HepG2 (cell line): Measurements from ENCODE around the gene PLEKHN1. TPM values are rescaled to one million over a fixed set of nuclear protein-coding genes. Genes with fewer than 3 reads are reported as not detected.

ENCODE experiments used
- DNMT1 ChIP-seq: sonication (generic); formaldehyde crosslinking; IDR thresholded peaks from 2 replicates; pipeline ENCODE4 v1.5.1; 2020; ENCODE audit warnings: mild to moderate bottlenecking, missing genetic modification reagents
- EZH2 ChIP-seq: conservative IDR thresholded peaks from 2 replicates; pipeline ENCODE4 v1.6.1; 2012; ENCODE audit warnings: mild to moderate bottlenecking, low read depth, low read length, moderate library complexity
- KLF16 ChIP-seq, 2 experiments: sonication (generic) in 1 of 2; formaldehyde crosslinking in 1 of 2; IDR thresholded peaks; 2 replicates each; pipeline versions ENCODE4 v1.6.1 to v1.8.0; 2016 to 2023; ENCODE audit warnings: missing genetic modification reagents in 2 of 2, missing compliant biosample characterization in 1 of 2
- THRA ChIP-seq: sonication (generic); formaldehyde crosslinking; IDR thresholded peaks from 2 replicates; pipeline ENCODE4 v1.4.0; 2020; ENCODE audit warnings: missing genetic modification reagents, borderline replicate concordance
- TMF1 ChIP-seq: sonication (generic); formaldehyde crosslinking; IDR thresholded peaks from 2 replicates; pipeline ENCODE4 v1.8.1; 2022; ENCODE audit warnings: low read depth, missing genetic modification reagents
- ZFX ChIP-seq: sonication (generic); formaldehyde crosslinking; IDR thresholded peaks from 2 replicates; pipeline ENCODE4 v1.4.0; 2020; ENCODE audit warnings: mild to moderate bottlenecking, low read depth, missing genetic modification reagents, moderate library complexity
- polyA plus RNA-seq, 8 experiments: library from polyadenylated mRNA; depleted of rRNA in 3 of 8; stranded (reverse) in 7 of 8; unstranded in 1 of 8; fragments of >200 nt; fragmentation: Illumina TruSeq in 4 of 8; extraction: Trizol in 4 of 8; gene quantifications; 2 replicates each; pipeline versions ENCODE4 v1.2.1 to v1.2.3, GENCODE V29; 2011 to 2016; ENCODE audit warnings: low read depth in 4 of 8, missing spikeins in 1 of 8, mixed read lengths in 1 of 8; ENCODE audit not compliant: insufficient read depth in 1 of 8
- total RNA-seq, 5 experiments: library from RNA; depleted of rRNA; stranded (reverse); fragments of >200 nt; fragmentation: Illumina TruSeq; extraction: Trizol; gene quantifications; 2 replicates each; pipeline ENCODE4 v1.2.3, GENCODE V29; 2016; ENCODE audit warnings: low read depth in 1 of 5
- TF ChIP-seq, protein P1 (sequence below): sonication (generic); formaldehyde crosslinking; IDR thresholded peaks from 2 replicates; pipeline ENCODE4 v1.4.0; 2020; ENCODE audit warnings: missing genetic modification reagents
- TF ChIP-seq, protein P2 (sequence below): IDR thresholded peaks from 2 replicates; pipeline ENCODE4 v1.6.1; 2012; ENCODE audit warnings: low read length, improper control_type of control experiment

Gene PLEKHN1
- total and polyA plus RNA-seq, 2 of the 13 experiments (the other 11 are each of a cell fraction or from before 2014, with no cell fraction given), result 0.42 to 0.58 TPM

DNA sequence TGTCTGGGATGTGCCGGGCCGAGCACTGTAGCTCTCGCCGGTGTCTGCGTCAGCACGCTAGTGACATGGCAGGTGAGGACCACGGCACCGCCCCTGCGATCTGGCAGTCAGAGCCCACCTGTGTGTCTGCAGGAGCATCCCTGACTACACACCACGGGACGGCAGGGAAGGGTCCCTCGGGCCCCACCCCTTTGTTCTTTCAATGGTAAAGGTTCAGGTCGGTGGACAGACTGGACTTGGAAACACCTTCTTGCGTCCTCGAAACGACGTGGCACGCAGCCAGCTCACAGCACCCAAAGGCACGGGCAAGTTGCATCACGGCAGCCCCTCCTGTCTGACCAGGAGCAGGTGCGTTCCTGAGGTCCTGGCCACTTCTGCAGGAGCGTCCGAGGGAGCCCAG lies 46.3 kb upstream of the PLEKHN1 start (continued):
- TF ChIP-seq THRA, result no peak
- no peak for TF ChIP-seq KLF16 (CRISPR knock-in tag; IDR thresholded peaks at IDR 0.05)
- TF ChIP-seq, protein P1, sequence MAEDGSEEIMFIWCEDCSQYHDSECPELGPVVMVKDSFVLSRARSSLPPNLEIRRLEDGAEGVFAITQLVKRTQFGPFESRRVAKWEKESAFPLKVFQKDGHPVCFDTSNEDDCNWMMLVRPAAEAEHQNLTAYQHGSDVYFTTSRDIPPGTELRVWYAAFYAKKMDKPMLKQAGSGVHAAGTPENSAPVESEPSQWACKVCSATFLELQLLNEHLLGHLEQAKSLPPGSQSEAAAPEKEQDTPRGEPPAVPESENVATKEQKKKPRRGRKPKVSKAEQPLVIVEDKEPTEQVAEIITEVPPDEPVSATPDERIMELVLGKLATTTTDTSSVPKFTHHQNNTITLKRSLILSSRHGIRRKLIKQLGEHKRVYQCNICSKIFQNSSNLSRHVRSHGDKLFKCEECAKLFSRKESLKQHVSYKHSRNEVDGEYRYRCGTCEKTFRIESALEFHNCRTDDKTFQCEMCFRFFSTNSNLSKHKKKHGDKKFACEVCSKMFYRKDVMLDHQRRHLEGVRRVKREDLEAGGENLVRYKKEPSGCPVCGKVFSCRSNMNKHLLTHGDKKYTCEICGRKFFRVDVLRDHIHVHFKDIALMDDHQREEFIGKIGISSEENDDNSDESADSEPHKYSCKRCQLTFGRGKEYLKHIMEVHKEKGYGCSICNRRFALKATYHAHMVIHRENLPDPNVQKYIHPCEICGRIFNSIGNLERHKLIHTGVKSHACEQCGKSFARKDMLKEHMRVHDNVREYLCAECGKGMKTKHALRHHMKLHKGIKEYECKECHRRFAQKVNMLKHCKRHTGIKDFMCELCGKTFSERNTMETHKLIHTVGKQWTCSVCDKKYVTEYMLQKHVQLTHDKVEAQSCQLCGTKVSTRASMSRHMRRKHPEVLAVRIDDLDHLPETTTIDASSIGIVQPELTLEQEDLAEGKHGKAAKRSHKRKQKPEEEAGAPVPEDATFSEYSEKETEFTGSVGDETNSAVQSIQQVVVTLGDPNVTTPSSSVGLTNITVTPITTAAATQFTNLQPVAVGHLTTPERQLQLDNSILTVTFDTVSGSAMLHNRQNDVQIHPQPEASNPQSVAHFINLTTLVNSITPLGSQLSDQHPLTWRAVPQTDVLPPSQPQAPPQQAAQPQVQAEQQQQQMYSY, result no peak
- no peak for TF ChIP-seq DNMT1
- TF ChIP-seq, protein P2, sequence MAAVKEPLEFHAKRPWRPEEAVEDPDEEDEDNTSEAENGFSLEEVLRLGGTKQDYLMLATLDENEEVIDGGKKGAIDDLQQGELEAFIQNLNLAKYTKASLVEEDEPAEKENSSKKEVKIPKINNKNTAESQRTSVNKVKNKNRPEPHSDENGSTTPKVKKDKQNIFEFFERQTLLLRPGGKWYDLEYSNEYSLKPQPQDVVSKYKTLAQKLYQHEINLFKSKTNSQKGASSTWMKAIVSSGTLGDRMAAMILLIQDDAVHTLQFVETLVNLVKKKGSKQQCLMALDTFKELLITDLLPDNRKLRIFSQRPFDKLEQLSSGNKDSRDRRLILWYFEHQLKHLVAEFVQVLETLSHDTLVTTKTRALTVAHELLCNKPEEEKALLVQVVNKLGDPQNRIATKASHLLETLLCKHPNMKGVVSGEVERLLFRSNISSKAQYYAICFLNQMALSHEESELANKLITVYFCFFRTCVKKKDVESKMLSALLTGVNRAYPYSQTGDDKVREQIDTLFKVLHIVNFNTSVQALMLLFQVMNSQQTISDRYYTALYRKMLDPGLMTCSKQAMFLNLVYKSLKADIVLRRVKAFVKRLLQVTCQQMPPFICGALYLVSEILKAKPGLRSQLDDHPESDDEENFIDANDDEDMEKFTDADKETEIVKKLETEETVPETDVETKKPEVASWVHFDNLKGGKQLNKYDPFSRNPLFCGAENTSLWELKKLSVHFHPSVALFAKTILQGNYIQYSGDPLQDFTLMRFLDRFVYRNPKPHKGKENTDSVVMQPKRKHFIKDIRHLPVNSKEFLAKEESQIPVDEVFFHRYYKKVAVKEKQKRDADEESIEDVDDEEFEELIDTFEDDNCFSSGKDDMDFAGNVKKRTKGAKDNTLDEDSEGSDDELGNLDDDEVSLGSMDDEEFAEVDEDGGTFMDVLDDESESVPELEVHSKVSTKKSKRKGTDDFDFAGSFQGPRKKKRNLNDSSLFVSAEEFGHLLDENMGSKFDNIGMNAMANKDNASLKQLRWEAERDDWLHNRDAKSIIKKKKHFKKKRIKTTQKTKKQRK, result no peak
- TF ChIP-seq TMF1 (CRISPR knock-in tag), result no peak
- 0 out of 2 replicates have a peak, but pooled peaks have one; percentile 3 for TF ChIP-seq ZFX (CRISPR knock-in tag)
- TF ChIP-seq EZH2, result 0 out of 2 replicates have a peak, but pooled peaks have one; percentile 41
